Adipocyte (in vitro differentiated cells): Measurements from ENCODE around the gene PLCD3.

ENCODE experiments used
- DNase-seq: peaks from one replicate; pipeline ENCODE4 v3.0.0-alpha.2; 2015; ENCODE audit warnings: low read depth
- H3K27me3 ChIP-seq: replicated peaks from 2 replicates; pipeline ENCODE4 v1.7.0; 2013; ENCODE audit warnings: mild to moderate bottlenecking, low read length, moderate library complexity; ENCODE audit not compliant: control insufficient read depth, insufficient read depth
- H3K36me3 ChIP-seq: 2 replicates; pipeline ENCODE4 v1.7.0; 2013; ENCODE audit warnings: low read length, mild to moderate bottlenecking, moderate library complexity; ENCODE audit not compliant: control insufficient read depth, insufficient read depth, severe bottlenecking
- H3K4me1 ChIP-seq: 2 replicates; pipeline ENCODE4 v1.7.0; 2013; ENCODE audit warnings: mild to moderate bottlenecking, low read length, moderate library complexity; ENCODE audit not compliant: control insufficient read depth, insufficient read depth
- H3K4me3 ChIP-seq: 2 replicates; pipeline ENCODE4 v1.7.0; 2013; ENCODE audit warnings: mild to moderate bottlenecking, low read length, moderate library complexity
- H3K9ac ChIP-seq: 2 replicates; pipeline ENCODE4 v1.7.0; 2013; ENCODE audit warnings: mild to moderate bottlenecking, low read length, moderate library complexity
- H3K9me3 ChIP-seq: 2 replicates; pipeline ENCODE4 v1.7.0; 2013; ENCODE audit warnings: mild to moderate bottlenecking, low read length, moderate library complexity; ENCODE audit not compliant: control insufficient read depth

PLCD3 gene

DNA sequence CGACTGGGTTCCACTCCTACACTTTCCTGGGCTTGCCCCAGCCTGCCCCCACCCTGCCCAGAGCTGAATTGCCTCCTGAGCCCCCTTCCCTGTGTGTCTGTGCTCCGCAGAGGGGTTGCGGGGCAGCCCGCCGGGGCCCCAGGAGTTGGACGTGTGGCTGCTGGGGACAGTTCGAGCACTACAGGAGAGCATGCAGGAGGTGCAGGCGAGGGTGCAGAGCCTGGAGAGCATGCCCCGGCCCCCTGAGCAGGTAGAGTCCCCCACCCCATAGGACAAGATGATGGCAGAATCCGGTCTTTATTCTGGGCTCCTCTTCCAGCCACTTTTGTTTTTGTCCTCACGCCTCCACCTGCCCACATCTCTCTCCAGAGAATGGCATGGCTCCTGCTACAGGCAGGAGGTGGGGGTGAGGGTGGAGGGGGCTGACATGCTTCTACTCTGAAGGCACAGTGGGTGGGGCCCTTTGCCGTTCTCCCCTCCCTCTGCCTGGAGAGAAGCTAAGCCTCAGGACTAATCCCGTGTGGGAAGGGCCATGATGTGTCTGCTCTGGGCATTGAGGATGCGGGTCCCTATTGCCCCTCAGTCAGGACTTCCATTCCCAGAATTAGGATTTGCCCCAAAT, 6.7 kb upstream of the PLCD3 start:
- DNase-seq: no peak
- no peaks in the 10 kb centered on the region for H3K9me3 ChIP-seq
- H3K9ac ChIP-seq: no peak overlapping the region
- no peaks in the 10 kb centered on the region for H3K36me3 ChIP-seq
- H3K4me3 ChIP-seq: no peak overlapping the region
- no peaks in the 10 kb centered on the region for H3K27me3 ChIP-seq
- peaks cover 21% of the 10 kb centered on the region for H3K4me1 ChIP-seq

DNA sequence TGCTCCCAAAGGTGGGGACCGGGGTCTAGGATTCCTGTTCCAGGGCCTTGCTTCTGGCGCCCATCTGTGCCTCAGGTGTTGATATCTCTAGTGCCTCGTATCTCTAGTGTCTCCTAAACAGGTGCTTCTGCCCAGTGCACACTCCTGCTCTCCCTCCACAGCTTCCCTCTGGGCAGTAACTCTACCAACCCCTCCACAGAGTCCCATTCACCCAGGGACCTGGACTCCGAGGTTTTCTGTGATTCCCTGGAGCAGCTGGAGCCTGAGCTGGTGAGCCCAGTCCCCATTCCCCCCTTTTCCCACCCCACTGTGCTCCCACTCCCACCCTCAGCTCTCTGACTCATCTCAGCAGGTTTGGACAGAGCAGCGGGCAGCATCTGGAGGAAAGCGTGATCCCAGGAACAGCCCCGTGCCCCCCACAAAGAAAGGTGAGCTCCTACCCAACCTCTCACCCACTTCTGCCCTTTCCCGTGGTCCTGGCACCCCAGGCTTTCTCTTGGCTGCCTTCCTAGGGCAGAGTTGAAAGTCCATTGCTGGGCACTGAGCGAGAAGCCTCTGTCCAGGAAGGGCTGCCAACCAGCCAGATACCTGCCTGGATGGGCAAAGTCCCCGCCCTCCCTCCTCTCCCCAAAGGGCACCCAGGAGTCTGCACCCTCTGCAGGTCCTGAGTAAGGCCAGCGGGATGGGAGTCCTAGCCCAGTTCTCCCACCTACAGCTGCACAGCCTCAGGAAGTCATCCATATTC, 5.4 kb upstream of the PLCD3 start:
- Histone ChIP-seq H3K36me3 (no peaks in the 10 kb centered on the region), H3K9ac (no peak overlapping the region), H3K9me3 (no peaks in the 10 kb centered on the region), H3K27me3 (no peaks in the 10 kb centered on the region), H3K4me1 (peaks cover 19% of the 10 kb centered on the region), H3K4me3 (no peak overlapping the region)
- DNase-seq: no peak

DNA sequence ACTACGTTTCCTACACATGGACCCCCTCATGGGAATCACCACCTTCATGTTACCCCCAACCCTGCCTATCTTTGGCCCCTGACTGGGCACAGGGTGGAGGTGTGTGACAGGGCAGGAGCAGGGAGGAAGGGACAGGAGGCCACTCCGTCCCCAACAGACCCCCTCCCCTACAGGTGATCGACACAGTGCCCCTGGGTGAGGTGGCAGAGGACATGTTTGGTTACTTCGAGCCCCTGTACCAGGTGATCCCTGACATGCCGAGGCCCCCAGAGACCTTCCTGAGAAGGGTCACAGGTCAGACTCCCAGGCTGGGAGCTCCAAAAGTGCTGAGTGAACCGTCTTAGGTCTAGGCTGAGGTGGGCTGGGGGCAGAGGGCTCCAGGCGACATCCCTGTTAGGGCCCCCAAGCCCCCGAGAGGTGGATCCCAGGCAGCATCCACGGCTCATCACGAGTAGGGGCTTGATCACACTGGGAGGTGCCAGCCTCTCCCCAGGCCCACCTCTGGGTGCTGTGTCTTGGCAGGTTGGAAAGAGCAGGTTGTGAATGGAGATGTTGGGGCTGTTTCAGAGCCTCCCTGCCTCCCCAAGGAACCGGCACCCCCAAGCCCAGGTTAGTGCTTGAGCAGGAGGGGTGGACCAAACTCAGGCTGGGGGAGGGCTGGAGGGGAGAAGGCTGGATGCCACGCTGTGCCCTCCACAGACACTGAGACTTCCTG, 4.7 kb upstream of the PLCD3 start:
- Histone ChIP-seq H3K9ac (no peak overlapping the region), H3K9me3 (no peaks in the 10 kb centered on the region), H3K4me1 (peaks cover 19% of the 10 kb centered on the region), H3K4me3 (no peak overlapping the region), H3K36me3 (no peaks in the 10 kb centered on the region), H3K27me3 (no peaks in the 10 kb centered on the region)
- no peak for DNase-seq

DNA sequence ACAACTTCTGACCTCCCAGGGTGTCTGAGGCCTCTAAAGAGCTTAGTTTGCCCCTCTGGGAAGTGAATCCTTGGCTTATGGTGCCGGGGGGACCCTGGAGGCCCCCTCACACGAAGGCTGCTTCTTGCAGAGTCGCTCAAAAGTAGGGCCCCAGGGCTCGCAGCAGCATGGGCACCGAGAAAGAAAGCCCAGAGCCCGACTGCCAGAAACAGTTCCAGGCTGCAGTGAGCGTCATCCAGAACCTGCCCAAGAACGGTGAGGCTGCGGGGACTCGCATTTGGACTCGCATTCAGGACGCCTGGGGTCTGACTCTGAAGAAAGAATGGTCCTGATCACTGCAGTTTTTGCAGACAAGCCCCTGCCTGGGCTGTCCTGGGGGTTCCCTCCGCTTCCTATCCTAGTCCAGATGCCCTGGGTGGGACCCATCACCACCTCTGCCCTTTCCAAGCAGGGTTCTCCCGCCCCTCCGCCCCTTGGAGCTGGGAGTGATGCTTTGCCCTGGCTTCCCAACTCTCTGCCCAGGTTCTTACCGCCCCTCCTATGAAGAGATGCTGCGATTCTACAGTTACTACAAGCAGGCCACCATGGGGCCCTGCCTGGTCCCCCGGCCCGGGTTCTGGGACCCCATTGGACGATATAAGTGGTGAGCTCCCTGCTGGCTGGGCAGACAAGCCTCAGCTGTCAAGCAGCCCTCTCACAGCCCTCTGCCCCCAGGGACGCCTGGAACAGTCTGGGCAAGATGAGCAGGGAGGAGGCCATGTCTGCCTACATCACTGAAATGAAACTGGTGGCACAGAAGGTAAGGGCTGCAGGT, 3.9 kb upstream of the PLCD3 start:
- H3K4me3 ChIP-seq: peak overlapping the region; percentile 87
- H3K36me3 ChIP-seq: no peaks in the 10 kb centered on the region
- no peaks in the 10 kb centered on the region for H3K27me3 ChIP-seq
- H3K9me3 ChIP-seq: no peaks in the 10 kb centered on the region
- peak overlapping the region; percentile 83 for H3K9ac ChIP-seq
- no peak for DNase-seq
- H3K4me1 ChIP-seq: peaks cover 24% of the 10 kb centered on the region

DNA sequence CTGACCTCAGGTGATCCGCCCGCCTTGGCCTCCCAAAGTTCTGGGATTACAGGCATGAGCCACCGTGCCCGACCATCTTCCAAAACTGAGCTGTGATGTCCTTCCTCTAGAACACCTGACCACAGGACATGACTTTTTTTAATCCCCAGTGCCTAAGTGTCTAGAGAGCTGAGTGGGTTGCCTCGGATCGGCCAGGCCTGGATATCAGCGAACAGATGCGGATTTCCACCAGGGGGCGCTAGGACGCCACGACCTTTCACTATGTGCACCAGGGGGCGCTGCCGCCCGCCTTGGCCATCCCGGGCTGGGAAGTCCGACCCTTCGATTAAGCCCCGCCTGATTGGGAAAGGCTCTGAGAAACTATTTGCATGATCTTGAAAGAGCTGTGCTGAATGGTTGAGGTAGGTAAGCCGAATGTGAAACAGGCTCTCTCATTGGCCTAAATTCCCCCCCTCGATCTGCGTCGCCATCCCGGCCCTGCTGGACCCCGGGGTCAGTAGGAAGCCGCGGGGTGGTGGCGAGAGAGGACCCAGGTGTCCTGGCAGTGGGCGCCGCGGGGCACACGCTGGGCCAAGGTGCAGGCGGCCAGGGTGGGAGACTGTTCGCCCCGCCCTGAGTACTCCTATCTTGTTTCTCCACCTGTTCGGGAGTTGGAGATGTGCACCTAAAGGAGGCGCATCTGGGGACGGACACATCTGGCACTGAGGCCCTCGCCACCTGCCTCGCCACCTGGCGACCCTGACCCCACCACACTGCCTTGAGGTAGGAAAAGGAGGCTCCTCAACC, 3.1 kb upstream of the PLCD3 start, which contains the start of gene ACBD4:
Gene ACBD4 (plus strand): TSS at position 496 of the 786 bp plus-strand sequence. CDS start 458 bp downstream, outside the sequence.
- H3K4me1 ChIP-seq: peaks cover 25% of the 10 kb centered on the region
- no peaks in the 10 kb centered on the region for H3K36me3 ChIP-seq
- H3K9me3 ChIP-seq: no peaks in the 10 kb centered on the region
- H3K27me3 ChIP-seq: no peaks in the 10 kb centered on the region
- H3K4me3 ChIP-seq: peak within 1 kb of the TSS; percentile 87
- DNase-seq: peak; percentile 99
- peak within 1 kb of the TSS; percentile 83 for H3K9ac ChIP-seq

DNA sequence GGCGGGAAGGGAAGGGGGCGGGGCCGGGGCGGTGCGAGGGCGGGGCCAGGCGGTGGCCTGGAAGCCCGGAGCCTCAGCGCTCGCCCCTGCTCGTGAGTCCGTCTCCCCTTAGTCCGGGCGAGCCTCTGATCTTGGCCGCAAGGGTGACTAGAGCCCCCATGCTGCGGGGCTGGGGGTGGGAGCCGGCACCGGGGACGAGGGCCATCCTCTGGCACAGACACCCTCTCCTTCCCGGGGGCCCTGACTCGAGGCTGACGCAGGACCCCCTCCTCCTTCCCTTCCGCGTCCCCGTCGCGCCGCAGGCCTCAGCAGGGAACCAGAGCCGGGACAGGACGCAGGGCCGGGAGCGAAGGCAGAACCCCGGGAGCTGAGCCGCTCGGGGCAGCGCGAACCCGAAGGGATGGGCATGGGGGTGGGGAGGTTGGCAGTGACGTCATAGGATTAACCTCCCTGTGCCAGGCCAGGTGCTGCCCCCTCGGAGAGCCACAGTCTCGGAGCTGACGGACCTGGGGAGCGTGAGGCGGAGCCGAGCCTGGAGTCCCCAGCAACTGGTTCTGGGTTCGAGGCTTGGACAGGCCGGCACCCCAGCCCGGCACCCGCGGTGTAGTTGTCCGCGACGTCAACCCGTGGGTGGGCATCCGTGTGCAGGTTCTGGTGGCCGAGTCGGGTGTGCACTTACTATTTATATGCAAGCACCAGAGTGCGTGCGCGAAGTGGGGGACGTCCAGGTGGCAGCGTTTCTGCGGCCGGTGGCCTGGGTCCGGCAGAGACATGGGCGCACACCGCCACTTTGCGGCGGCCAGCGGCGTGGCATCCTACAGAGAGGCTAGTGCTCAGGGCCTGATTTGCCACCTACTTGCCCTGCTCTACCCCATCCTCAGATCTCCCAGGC, 503 bp upstream of the PLCD3 start:
- Histone ChIP-seq H3K4me1 (peaks cover 39% of the 10 kb centered on the region), H3K36me3 (no peaks in the 10 kb centered on the region), H3K27me3 (no peaks in the 10 kb centered on the region), H3K4me3 (peak overlapping the region; percentile 83), H3K9me3 (no peaks in the 10 kb centered on the region), H3K9ac (peak overlapping the region; percentile 92)
- peak; percentile 91 for DNase-seq

DNA sequence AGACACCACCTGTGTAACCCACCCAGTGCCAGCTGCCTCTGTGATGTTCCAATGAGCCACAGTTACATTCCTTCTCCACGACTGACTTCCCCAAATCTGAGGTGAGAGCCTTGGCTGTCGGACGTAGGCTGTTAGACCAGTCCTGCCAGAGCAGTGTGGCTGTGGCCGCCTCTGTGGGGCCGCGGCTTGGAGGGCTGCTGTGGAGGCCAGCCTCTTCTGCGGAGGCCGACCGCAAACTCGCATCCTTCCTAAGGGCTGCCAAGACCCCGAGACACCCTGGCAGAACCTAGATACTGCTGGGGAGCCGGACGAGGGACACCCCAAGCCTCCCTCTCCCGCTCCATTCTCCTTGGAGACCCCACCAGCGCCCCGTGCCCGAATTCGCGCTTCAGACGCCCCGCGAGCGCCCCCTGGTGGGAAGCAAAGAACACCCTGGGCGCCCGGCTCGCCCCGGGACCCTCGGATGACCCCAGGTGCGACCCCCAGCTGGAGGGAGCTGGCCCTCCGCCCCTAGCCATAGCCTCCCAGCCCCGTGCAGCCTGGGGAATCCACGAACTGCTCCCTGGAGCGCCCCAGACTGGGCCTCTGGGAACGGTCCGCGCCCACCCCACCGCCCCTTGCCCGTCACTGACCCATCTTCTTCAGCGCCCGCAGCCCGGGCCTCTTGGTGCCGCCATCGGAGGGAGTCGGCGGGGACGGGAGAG, 547 bp downstream of the PLCD3 start:
- Histone ChIP-seq H3K4me3 (peak overlapping the region; percentile 83), H3K9me3 (no peaks in the 10 kb centered on the region), H3K27me3 (no peaks in the 10 kb centered on the region), H3K9ac (peak overlapping the region; percentile 92), H3K4me1 (peaks cover 48% of the 10 kb centered on the region), H3K36me3 (no peaks in the 10 kb centered on the region)
- peak; percentile 77 for DNase-seq

DNA sequence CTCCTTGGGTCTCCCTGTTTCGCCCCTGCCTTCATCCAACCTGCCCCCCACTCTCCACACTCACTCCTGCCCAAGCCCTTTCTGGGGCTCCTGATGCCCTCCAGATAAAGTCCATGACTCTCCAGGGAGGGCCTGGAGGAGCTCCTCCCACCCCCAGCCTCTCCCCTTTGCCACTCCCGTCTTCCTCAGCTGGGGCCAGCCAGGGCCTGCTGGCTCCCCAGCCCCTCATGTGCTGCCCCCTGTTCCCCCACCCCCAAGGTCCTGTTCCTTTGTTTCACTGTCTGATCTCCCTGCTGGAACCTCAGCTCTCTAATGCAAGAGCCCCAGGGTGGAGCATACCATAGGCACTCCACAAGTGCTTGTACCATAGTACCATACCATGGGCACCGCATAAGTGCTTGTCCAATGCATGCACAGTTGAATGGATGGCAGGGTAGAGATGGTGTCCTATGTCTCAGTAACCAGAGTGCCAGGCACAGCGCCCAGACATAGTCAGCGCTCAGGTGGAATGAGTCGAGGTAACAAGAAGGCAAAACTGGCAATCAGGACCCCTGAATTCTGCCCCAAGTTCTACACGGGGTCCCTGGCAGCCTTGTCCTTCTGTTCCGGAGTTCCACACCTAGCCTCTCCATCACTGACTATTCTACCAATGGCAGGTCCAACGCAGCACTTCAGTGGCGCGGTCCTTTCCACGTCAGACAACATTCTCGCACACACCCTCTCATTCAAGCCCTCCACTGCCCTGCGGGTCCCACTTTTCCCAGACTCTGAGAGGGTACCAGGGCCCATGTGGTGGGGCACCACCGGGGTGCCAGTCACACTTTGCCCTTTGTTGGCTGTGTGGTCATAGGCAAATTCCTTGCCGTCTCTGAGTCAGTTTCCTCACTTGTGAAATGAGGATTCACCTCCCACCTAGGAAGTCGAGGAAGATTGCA, 1.4 kb downstream of the PLCD3 start:
- peak overlapping the region; percentile 83 for H3K4me3 ChIP-seq
- peak; percentile 38 for DNase-seq

More for the DNA sequence above, 1.4 kb downstream of the PLCD3 start:
- Histone ChIP-seq H3K9me3 (no peaks in the 10 kb centered on the region), H3K27me3 (no peaks in the 10 kb centered on the region), H3K9ac (peak overlapping the region; percentile 92), H3K36me3 (no peaks in the 10 kb centered on the region), H3K4me1 (peaks cover 42% of the 10 kb centered on the region)
